HepG2 (cell line): ENCODE measurements around the gene HNRNPC. TPM values are rescaled to one million over a fixed set of nuclear protein-coding genes. Genes with fewer than 3 reads are reported as not detected.

Source experiments
- ARID2 ChIP-seq: sonication (generic); formaldehyde crosslinking; IDR thresholded peaks from 2 replicates; pipeline ENCODE4 v1.8.1; 2022; ENCODE audit warnings: mild to moderate bottlenecking, missing genetic modification reagents, borderline replicate concordance
- GMEB2 ChIP-seq: IDR thresholded peaks from 2 replicates; pipeline ENCODE4 v1.6.1; 2016; ENCODE audit warnings: missing biosample characterization, missing genetic modification reagents, low read depth
- HNRNPH1 ChIP-seq: fragments of 200-400 bp; formaldehyde crosslinking; optimal IDR thresholded peaks from 2 replicates; pipeline ENCODE3; 2017; ENCODE audit warnings: mild to moderate bottlenecking, low read depth, low read length
- IRF9 ChIP-seq: sonication (generic); formaldehyde crosslinking; IDR thresholded peaks from 2 replicates; pipeline ENCODE4 v1.8.0; 2022; ENCODE audit warnings: missing genetic modification reagents, mild to moderate bottlenecking, borderline replicate concordance
- PHF5A ChIP-seq: IDR thresholded peaks from one replicate; pipeline ENCODE4 v1.6.1; 2018; ENCODE audit warnings: low read depth, missing genetic modification reagents; ENCODE audit not compliant: unreplicated experiment
- POGZ ChIP-seq: sonication (generic); formaldehyde crosslinking; IDR thresholded peaks from 2 replicates; pipeline ENCODE4 v1.4.0; 2020; ENCODE audit warnings: mild to moderate bottlenecking, missing genetic modification reagents
- POLR2A ChIP-seq, 2 experiments: IDR thresholded peaks; 2 replicates each; pipeline ENCODE4 v1.6.1; 2011; ENCODE audit warnings: low read depth in 2 of 2, low read length in 2 of 2, mild to moderate bottlenecking in 1 of 2, moderate library complexity in 1 of 2; ENCODE audit not compliant: insufficient read depth in 1 of 2
- POLR2AphosphoS2 ChIP-seq: IDR thresholded peaks from 2 replicates; pipeline ENCODE4 v1.6.1; 2011; ENCODE audit warnings: low read depth, low read length, improper control_type of control experiment
- RNF219 ChIP-seq: sonication (generic); formaldehyde crosslinking; IDR thresholded peaks from 2 replicates; pipeline ENCODE4 v1.5.0; 2020; ENCODE audit warnings: mild to moderate bottlenecking, missing genetic modification reagents
- SOX6 ChIP-seq, 2 experiments: fragments of 450-650 bp in 1 of 2; sonication (generic) in 1 of 2; formaldehyde crosslinking in 1 of 2; IDR thresholded peaks; 2 replicates each; pipeline versions ENCODE4 v1.4.0 to v1.6.1; 2017 to 2020; ENCODE audit warnings: antibody characterized with exemption in 1 of 2, mild to moderate bottlenecking in 1 of 2, missing genetic modification reagents in 1 of 2
- SP5 ChIP-seq: IDR thresholded peaks from 2 replicates; pipeline ENCODE4 v1.6.1; 2016; ENCODE audit warnings: low read depth, borderline replicate concordance
- TAF15 ChIP-seq: fragments of 200-400 bp; formaldehyde crosslinking; IDR thresholded peaks from one replicate; pipeline ENCODE4 v1.6.1; 2018; ENCODE audit warnings: mild to moderate bottlenecking, low read depth, low read length; ENCODE audit not compliant: poor library complexity, severe bottlenecking
- ZBTB25 ChIP-seq: IDR thresholded peaks from 2 replicates; pipeline ENCODE4 v1.6.1; 2018; ENCODE audit warnings: missing genetic modification reagents
- ZBTB33 ChIP-seq: sonication (generic); formaldehyde crosslinking; IDR thresholded peaks from 2 replicates; pipeline ENCODE4 v1.4.0; 2020; ENCODE audit warnings: missing genetic modification reagents
- ZBTB37 ChIP-seq: sonication (generic); formaldehyde crosslinking; IDR thresholded peaks from 2 replicates; pipeline ENCODE4 v1.4.0; 2020; ENCODE audit warnings: mild to moderate bottlenecking, missing genetic modification reagents
- ZFP1 ChIP-seq: IDR thresholded peaks from 2 replicates; pipeline ENCODE4 v1.6.1; 2016
- ZMYM2 ChIP-seq: sonication (generic); formaldehyde crosslinking; IDR thresholded peaks from 2 replicates; pipeline ENCODE4 v1.8.0; 2022; ENCODE audit warnings: mild to moderate bottlenecking, missing genetic modification reagents
- ZNF24 ChIP-seq: fragments of 450-650 bp; IDR thresholded peaks from 2 replicates; pipeline ENCODE4 v1.6.1; 2017; ENCODE audit warnings: antibody characterized with exemption, mild to moderate bottlenecking
- ZNF598 ChIP-seq: sonication (generic); formaldehyde crosslinking; IDR thresholded peaks from 2 replicates; pipeline ENCODE4 v1.5.1; 2020; ENCODE audit warnings: mild to moderate bottlenecking, missing genetic modification reagents, borderline replicate concordance
- ZNF75D ChIP-seq: sonication (generic); formaldehyde crosslinking; IDR thresholded peaks from 2 replicates; pipeline ENCODE4 v1.8.1; 2023; ENCODE audit warnings: missing genetic modification reagents, mild to moderate bottlenecking, borderline replicate concordance
- ZNF780A ChIP-seq: sonication (generic); formaldehyde crosslinking; IDR thresholded peaks from 2 replicates; pipeline ENCODE4 v1.8.0; 2022; ENCODE audit warnings: mild to moderate bottlenecking, missing genetic modification reagents, moderate library complexity
- ZSCAN25 ChIP-seq: sonication (generic); formaldehyde crosslinking; IDR thresholded peaks from 2 replicates; pipeline ENCODE4 v1.8.0; 2022; ENCODE audit warnings: mild to moderate bottlenecking, missing genetic modification reagents
- polyA plus RNA-seq, 8 experiments: library from polyadenylated mRNA; depleted of rRNA in 3 of 8; stranded (reverse) in 7 of 8; unstranded in 1 of 8; fragments of >200 nt; fragmentation: Illumina TruSeq in 4 of 8; extraction: Trizol in 4 of 8; gene quantifications; 2 replicates each; pipeline versions ENCODE4 v1.2.1 to v1.2.3, GENCODE V29; 2011 to 2016; ENCODE audit warnings: low read depth in 4 of 8, missing spikeins in 1 of 8, mixed read lengths in 1 of 8; ENCODE audit not compliant: insufficient read depth in 1 of 8
- total RNA-seq, 5 experiments: library from RNA; depleted of rRNA; stranded (reverse); fragments of >200 nt; fragmentation: Illumina TruSeq; extraction: Trizol; gene quantifications; 2 replicates each; pipeline ENCODE4 v1.2.3, GENCODE V29; 2016; ENCODE audit warnings: low read depth in 1 of 5

Gene HNRNPC
- total and polyA plus RNA-seq, 2 of the 13 experiments (the other 11 are each of a cell fraction or from before 2014, with no cell fraction given): 628 to 1,099 TPM

- TF ChIP-seq RNF219 (CRISPR knock-in tag): no peak
- TF ChIP-seq SP5 (CRISPR knock-in tag): no peak
- no peak for TF ChIP-seq IRF9 (CRISPR knock-in tag)
- peak; percentile 38; the same call in 1 of the 2 replicates for TF ChIP-seq ZNF598 (CRISPR knock-in tag)
- TF ChIP-seq POLR2AphosphoS2: no peak
- no peak for TF ChIP-seq ZNF780A
- TF ChIP-seq ZNF24: no peak
- no peak for TF ChIP-seq POLR2A (IDR thresholded peaks at IDR 0.05; ENCODE audit: insufficient read depth in 1 of 2, low read depth in 2 of 2, low read length in 2 of 2)
- TF ChIP-seq TAF15: no peak
- TF ChIP-seq POGZ (CRISPR knock-in tag): peak; percentile 50; the same call in 1 of the 2 replicates
- no peak for TF ChIP-seq ZFP1 (CRISPR knock-in tag)
- no peak for TF ChIP-seq GMEB2 (CRISPR knock-in tag)
- no peak for TF ChIP-seq ZNF75D (CRISPR knock-in tag)
- TF ChIP-seq HNRNPH1: no peak
- TF ChIP-seq ZSCAN25: no peak
- TF ChIP-seq PHF5A: no peak
- peak; percentile 80 for TF ChIP-seq ZMYM2
- TF ChIP-seq ZBTB33: no peak
- TF ChIP-seq SOX6 (IDR thresholded peaks at IDR 0.05): no peak
- 0 out of 2 replicates have a peak, but pooled peaks have one; percentile 48 for TF ChIP-seq SOX6 (CRISPR knock-in tag; IDR thresholded peaks at IDR 0.05)
- no peak for TF ChIP-seq ARID2 (CRISPR knock-in tag)
- TF ChIP-seq ZBTB25 (CRISPR knock-in tag): no peak
- TF ChIP-seq ZBTB37 (CRISPR knock-in tag): no peak
Measured at GRCh38 chr14:21298358-21298757, 29.1 kb upstream of the HNRNPC start (continued).
